C4-2B (cell line): ENCODE measurements around the gene SLC22A13.

Experiments used
- H3K27ac ChIP-seq: fragments of 450-650 bp; 2 replicates; pipeline ENCODE4 v1.5.1; 2017
- ZFX ChIP-seq: fragments of 450-650 bp; IDR thresholded peaks from 2 replicates; pipeline ENCODE4 v1.6.1; 2017
- TF ChIP-seq, protein P1 (sequence below): fragments of 450-650 bp; conservative IDR thresholded peaks from 2 replicates; pipeline ENCODE4 v1.5.1; 2017; ENCODE audit warnings: mild to moderate bottlenecking

The SLC22A13 gene

DNA sequence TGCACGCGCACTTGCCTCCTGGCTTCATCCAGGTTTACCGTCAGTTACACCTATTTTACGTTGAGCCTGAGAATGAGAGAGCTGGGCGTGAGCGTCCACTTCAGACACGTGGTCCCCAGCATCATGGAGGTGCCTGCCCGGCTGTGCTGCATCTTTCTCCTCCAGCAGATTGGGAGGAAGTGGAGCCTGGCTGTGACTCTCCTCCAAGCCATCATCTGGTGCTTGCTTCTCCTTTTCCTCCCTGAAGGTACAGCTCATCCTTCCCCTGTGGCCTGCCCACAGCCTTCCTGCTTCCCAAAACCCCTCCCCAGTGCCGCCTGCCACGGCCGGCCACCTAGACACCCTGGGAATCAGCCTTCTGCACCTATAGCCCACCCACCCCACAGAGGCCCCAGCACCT is 48.1 kb downstream of the SLC22A13 start:
- no peak overlapping the region for H3K27ac ChIP-seq
- TF ChIP-seq, protein P1, sequence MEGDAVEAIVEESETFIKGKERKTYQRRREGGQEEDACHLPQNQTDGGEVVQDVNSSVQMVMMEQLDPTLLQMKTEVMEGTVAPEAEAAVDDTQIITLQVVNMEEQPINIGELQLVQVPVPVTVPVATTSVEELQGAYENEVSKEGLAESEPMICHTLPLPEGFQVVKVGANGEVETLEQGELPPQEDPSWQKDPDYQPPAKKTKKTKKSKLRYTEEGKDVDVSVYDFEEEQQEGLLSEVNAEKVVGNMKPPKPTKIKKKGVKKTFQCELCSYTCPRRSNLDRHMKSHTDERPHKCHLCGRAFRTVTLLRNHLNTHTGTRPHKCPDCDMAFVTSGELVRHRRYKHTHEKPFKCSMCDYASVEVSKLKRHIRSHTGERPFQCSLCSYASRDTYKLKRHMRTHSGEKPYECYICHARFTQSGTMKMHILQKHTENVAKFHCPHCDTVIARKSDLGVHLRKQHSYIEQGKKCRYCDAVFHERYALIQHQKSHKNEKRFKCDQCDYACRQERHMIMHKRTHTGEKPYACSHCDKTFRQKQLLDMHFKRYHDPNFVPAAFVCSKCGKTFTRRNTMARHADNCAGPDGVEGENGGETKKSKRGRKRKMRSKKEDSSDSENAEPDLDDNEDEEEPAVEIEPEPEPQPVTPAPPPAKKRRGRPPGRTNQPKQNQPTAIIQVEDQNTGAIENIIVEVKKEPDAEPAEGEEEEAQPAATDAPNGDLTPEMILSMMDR, result no peak
- no peak for TF ChIP-seq ZFX

DNA sequence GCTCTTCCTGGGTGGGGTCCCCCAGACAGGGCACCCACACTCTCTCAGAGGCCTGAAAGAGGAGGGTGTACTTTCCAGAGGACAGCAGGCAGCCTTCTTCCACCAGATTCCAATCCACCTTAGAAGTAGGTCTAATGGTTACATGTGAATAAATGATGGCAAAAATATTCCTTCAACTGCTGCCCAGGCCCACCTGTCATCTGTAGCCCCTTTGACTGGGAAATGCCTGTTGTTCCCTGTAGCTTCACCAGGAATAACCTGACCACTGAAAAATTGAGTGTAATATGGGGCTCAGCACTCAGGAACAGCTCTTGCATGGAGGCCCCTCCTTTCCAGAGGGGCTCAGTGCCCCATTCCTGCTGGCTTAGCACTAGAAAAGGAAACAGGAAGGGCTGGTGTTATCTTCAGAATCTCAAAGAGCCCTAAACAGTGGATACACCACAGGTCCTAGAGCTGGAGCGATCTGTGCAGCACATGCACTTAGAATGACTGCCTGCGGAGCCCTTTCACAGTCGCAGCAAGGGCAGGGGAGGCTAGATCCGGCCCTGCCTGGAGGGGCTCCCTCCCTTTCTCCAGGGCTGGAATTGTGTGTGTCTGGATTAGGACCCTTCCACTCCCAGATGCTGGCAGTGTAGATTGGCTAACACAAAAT is 48.6 kb downstream of the SLC22A13 start:
- TF ChIP-seq, protein P1, result no peak
- TF ChIP-seq ZFX, result no peak
- H3K27ac ChIP-seq, result no peak overlapping the region

DNA sequence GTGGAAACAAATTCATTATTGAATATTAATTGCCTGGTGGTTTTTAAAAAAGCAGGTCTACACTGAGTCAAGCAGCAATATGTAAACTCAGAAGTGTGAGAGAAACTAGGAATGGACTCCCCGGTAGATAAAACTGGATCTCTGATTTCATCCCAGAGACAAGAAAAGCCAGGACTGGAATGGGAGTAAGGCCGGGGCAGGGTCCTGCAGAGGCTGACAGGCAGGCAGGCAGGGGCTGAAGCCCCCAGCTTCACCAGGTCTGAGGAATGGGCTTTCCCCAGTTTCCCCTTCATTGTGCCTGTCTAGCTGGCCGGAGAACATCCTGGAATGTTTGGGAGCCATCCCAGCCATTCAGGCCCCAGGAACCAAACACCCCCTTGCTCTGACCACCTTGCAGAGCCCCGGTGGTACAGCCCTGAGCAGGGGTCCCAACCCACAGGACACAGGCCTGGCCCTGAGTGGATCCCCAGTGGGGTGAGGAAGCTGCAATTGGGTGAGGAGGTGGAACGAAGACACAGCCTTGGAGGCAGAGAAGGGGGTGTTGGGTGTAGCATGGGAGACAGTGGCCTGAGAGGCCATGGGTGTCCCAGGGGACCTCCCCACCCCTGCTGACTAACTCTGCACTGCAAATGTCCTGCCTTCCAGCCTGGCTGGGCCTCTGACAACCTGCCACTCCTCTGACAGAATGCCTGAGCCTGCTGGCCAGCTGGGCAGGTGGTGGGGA is 49.3 kb downstream of the SLC22A13 start:
- no peak overlapping the region for H3K27ac ChIP-seq
- no peak for TF ChIP-seq ZFX
- TF ChIP-seq, protein P1, result no peak

DNA sequence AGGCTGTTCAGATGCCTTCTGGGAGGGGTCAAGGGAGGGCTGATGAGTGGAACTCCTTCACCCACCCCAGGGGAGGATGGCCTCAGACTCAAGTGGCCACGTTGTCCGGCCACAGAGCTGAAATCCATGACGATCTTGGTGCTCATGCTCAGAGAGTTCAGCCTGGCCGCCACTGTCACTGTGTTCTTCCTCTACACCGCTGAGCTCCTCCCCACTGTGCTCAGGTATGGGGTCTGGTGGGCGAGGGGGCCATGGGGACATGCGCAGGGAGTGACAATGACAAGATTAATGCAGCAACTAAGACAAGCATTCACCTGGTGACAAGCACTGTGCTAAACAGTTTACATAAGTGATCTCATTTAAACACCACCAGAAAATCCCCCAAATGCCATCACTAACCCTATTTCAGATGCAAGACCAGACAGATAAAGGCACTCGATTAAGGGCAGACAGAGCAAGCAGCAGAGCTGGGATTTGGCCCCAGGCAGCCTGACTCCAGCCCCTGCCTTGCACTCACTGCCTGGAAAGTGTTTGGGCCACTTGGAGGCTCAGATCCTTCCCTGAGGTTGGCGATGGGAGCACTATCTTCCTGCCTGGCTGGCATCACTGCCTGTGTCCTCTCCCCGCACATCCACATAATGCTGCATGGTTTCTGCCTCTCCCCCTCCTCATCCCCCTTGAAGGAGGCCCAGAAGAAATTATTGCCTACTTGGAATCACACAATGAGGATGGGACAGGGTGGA is 50.0 kb downstream of the SLC22A13 start:
- H3K27ac ChIP-seq, result no peak overlapping the region
- TF ChIP-seq, protein P1, result no peak

DNA sequence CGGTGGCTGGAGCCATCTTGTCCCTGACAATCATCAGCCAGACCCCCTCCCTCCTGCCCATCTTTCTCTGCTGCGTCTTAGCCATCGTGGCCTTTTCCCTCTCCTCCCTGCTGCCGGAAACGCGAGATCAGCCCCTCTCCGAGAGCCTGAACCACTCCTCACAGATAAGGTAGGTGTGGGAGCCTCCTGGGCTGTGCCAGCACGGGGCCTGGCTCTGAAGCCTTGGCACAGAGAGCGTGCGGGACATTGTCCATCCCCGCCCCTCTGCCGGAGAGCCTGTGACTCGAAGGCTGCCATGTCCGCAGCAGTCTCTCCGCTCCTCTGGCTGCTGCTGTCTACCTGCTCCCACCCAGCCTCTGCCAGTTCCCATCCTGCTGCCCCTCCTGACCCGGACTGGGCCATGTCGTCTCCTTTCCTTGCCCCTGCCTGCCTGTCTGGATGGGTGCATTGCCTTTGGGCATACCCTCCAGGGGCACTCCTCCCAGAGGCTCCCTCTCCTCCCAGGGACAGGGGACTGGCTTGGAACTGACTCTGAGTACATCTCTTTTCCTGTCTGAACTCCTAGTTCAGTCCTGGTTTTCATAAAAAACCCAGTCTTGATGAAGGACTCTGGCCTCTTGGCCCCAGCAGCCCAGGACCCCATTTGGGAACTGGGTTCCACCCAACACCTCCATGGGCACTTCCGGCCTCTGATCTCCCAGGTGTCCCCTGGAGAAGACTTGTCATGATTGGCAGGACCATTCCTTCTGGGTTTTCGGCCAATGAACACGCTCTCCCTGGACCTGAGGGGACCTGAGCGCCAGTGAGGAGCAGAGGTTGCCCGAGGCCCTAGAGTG is 51.0 kb downstream of the SLC22A13 start:
- no peak overlapping the region for H3K27ac ChIP-seq
- TF ChIP-seq, protein P1, result no peak
- no peak for TF ChIP-seq ZFX

DNA sequence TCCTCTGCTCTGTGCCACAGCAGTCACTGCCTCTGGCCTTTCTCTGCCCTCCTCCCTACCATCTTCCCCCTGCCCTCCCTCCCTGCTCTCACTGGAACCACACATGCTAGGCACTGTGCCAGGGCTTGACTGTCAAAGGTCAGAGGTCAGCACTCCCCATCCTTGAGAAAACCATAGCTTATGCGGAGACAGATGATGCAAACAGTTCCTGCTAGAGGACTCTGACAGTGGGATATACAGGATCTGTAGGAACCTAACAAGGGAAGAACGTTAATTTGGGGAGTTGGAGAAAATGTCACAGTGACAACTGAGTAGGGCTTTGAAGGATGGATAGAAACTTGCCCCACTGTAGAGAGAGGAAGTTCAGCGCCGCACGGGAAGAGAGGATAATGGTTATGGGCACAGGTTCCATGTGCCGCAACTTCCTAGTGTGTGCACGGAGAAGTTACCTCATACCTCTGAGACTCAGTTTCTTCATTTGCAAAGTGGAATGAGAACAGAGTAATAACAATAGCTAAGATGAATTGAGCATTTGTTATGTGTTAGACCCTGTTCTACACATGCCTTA is 51.7 kb downstream of the SLC22A13 start:
- H3K27ac ChIP-seq, result no peak overlapping the region
- TF ChIP-seq, protein P1, result no peak
